Peyer's patch (tissue), 4 donors: ENCODE results near the gene NELL1.

ENCODE experiments used
- POLR2A ChIP-seq, 2 donors: fragments of 450-650 bp; IDR thresholded peaks; one replicate each; pipeline ENCODE4 v1.5.1; 2017; ENCODE audit warnings: antibody characterized with exemption in 2 of 2, mild to moderate bottlenecking in 2 of 2, moderate library complexity in 2 of 2
- TF ChIP-seq, protein P1 (sequence below), 6 experiments: fragments of 450-650 bp in 4 of 6; fragments of 200-600 bp in 2 of 6; sonication (generic) in 1 of 6; IDR thresholded peaks; one replicate each; pipeline ENCODE4 v1.5.1; 2017 to 2019; ENCODE audit warnings: antibody characterized with exemption in 6 of 6, mild to moderate bottlenecking in 3 of 6, moderate library complexity in 1 of 6

DNA sequence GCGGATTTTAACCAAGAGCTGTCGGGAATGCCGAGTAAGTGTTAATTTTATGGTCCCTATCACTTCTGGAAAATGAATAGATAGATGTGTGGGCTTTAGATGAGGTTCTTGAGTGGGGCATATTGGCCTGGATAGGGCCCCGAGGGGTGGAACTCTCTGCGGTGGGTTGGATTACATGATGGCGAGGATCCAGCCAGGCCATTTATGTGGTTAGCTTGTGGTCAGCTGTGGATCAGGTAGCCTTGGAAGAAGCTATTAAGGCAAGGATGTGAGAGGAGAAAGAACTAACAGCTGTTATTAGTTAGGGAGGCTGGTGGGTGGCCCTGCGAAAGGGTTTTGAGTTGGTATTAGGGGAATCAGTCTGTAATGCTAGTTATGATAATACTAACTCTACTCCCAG, 268.4 kb downstream of the NELL1 start:
- TF ChIP-seq POLR2A (IDR thresholded peaks at IDR 0.05), result no peak
- TF ChIP-seq, protein P1, sequence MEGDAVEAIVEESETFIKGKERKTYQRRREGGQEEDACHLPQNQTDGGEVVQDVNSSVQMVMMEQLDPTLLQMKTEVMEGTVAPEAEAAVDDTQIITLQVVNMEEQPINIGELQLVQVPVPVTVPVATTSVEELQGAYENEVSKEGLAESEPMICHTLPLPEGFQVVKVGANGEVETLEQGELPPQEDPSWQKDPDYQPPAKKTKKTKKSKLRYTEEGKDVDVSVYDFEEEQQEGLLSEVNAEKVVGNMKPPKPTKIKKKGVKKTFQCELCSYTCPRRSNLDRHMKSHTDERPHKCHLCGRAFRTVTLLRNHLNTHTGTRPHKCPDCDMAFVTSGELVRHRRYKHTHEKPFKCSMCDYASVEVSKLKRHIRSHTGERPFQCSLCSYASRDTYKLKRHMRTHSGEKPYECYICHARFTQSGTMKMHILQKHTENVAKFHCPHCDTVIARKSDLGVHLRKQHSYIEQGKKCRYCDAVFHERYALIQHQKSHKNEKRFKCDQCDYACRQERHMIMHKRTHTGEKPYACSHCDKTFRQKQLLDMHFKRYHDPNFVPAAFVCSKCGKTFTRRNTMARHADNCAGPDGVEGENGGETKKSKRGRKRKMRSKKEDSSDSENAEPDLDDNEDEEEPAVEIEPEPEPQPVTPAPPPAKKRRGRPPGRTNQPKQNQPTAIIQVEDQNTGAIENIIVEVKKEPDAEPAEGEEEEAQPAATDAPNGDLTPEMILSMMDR (IDR thresholded peaks at IDR 0.05), result no peak
